ENCODE measurements around the gene RASA3. TPM values are rescaled to one million over a fixed set of nuclear protein-coding genes. Genes with fewer than 3 reads are reported as not detected.

RASA3 gene
- total and polyA plus RNA-seq, 2 of the 4 experiments (the other 2 are of a cell fraction): 21.0 to 31.4 TPM

DNA sequence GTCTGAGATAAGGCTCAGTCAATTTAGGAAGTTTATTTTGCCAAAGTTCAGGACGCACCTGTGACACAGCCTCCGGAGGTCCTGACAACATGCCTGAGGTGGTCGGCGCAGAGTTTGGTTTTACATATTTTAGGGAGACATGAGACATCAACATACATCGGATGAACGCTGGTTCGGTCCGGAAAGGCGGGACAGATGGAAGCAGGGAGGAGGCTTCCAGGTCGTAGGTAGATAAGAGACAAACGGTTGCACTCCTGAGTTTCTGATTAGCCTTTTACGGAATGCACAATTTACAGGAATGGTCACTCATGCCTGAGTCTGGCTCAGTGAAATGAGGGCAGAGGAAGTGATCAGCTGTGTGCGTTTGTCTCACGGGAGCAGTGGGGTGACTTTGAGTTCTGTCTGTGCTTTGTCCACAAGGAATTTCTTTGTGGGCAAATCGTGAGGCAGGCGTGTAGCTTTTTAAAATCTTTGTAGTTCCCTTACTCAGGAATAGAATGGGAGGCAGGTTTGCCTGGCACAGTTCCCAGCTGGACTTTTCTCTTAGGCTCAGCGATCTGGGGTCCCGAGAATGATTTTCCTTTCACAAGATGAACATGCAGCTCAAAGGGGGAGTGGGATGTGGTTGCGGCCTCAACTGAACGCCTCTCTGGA lies 194.8 kb downstream of the RASA3 start (continued):
- no peak for TF ChIP-seq CEBPB (IDR thresholded peaks at IDR 0.05; ENCODE audit: low read depth, low read length)

DNA sequence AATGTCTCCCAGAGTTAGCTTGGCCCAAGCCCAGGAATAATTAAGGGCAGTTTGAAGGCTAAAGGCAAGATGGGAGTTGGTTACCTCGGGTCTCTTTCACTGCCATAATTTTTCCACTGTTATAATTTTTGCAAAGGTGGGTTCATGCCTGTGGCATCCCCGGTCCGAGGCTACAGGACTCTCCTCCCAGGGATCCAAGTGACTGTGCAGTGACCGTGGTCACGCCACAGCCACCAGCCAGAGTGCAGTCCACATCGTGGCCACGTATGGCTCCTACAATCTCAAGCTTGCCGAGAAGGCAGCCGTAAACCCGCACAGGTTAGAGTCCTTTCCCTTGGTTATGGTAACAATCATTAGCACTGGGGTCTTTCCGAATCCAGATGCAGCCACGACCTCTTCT lies 195.3 kb downstream of the RASA3 start:
- intact Hi-C loops (cut with micrococcal nuclease) (no loop called here), in situ Hi-C loops (cut with MboI; ENCODE audit: low sequenced_read_pairs) (no loop called here), dilution Hi-C loops (cut with HindIII; ENCODE audit: low sequenced_read_pairs, unreplicated experiment) (no loop called here)
- POLR2A ChIA-PET (ENCODE audit: unreplicated experiment): no interaction called here
- Histone ChIP-seq H3K14ac (replicated peaks; ENCODE audit: low read depth, low read length) (no peak overlapping the region; the same call in 1 of the 2 replicates), H3K23ac (ENCODE audit: low read depth, low read length) (no peak overlapping the region), H2BK15ac (ENCODE audit: low read depth, low read length) (no peak overlapping the region), H2AFZ (replicated peaks; ENCODE audit: low read length, poor library complexity) (no peak overlapping the region), H3K9ac (ENCODE audit: low read depth, low read length) (no peak overlapping the region), H3K56ac (ENCODE audit: extremely low read depth, insufficient read depth, low read length) (no peak overlapping the region), H2BK120ac (ENCODE audit: low read depth, low read length) (no peak overlapping the region), H4K91ac (ENCODE audit: insufficient read depth, low read depth, low read length) (no peak overlapping the region), H3K79me1 (ENCODE audit: low read depth in 1 of 2, low read length in 2 of 2) (peaks cover 0 to 27% of the 10 kb centered on the region in 2 experiments; a peak in 1 of 4 replicates), H2BK20ac (ENCODE audit: low read depth, low read length) (no peak overlapping the region), H2BK5ac (ENCODE audit: low read depth, low read length, poor library complexity, severe bottlenecking) (no peak overlapping the region), H4K20me1 (ENCODE audit: insufficient read depth, low read length) (no peaks in the 10 kb centered on the region; the same call in 1 of the 2 replicates), H3K4me2 (ENCODE audit: low read depth, low read length) (no peak overlapping the region), H3K4ac (ENCODE audit: low read depth, low read length) (no peak overlapping the region), H3K36me3 (ENCODE audit: control insufficient read depth, insufficient read depth, low read length) (no peaks in the 10 kb centered on the region), H2AK9ac (replicated peaks; ENCODE audit: low read depth, low read length, poor library complexity) (no peak overlapping the region), H3K18ac (ENCODE audit: low read depth, low read length) (no peak overlapping the region), H3K27ac (ENCODE audit: insufficient read depth, low read length) (no peak overlapping the region), H4K8ac (ENCODE audit: low read depth in 2 of 2, low read length in 2 of 2) (no peak overlapping the region), H3K4me1 (ENCODE audit: control insufficient read depth, insufficient read depth, low read length) (peaks cover 7% of the 10 kb centered on the region; the same call in 1 of the 2 replicates), H4K5ac (ENCODE audit: low read depth, low read length) (no peak overlapping the region), H3K27me3 (ENCODE audit: control insufficient read depth, insufficient read depth, low read length) (no peaks in the 10 kb centered on the region), H3K9me3 (ENCODE audit: control insufficient read depth, insufficient read depth, low read length) (no peaks in the 10 kb centered on the region), H3K9me1 (ENCODE audit: insufficient read depth, low read length) (no peaks in the 10 kb centered on the region; the same call in 1 of the 2 replicates), H2AK5ac (ENCODE audit: low read depth, low read length) (no peak overlapping the region; the same call in 1 of the 2 replicates), H3K4me3 (ENCODE audit: insufficient read depth, low read depth, low read length) (no peak overlapping the region)
- no TSS peak for BruUV-seq (replicated peaks)
- ATAC-seq (ENCODE audit: low read depth): no peak
- no peak for DNase-seq
- 95% methylated on average over 7 of the region's 12 CpGs; no CpG with 5 or more reads in 1 of the 2 experiments for WGBS, 2 experiments (ENCODE audit: extremely low coverage in 2 of 2, insufficient read length in 1 of 2)
- CTCF ChIA-PET: no interaction called here
- TF ChIP-seq MAZ (IDR thresholded peaks at IDR 0.05; ENCODE audit: borderline replicate concordance, low read depth, low read length) (no peak), FOS (IDR thresholded peaks at IDR 0.05; ENCODE audit: low read depth, low read length) (no peak), RAD21 (IDR thresholded peaks at IDR 0.05; ENCODE audit: low read length) (no peak), MAFK (IDR thresholded peaks at IDR 0.05; ENCODE audit: low read depth, low read length) (no peak), RCOR1 (IDR thresholded peaks at IDR 0.05; ENCODE audit: insufficient replicate concordance, low read length) (no peak), CHD1 (IDR thresholded peaks at IDR 0.05; ENCODE audit: low read depth, low read length) (no peak), NFE2L2 (IDR thresholded peaks at IDR 0.05; ENCODE audit: low read depth, low read length) (no peak), POLR2A (IDR thresholded peaks at IDR 0.05; ENCODE audit: low read depth, low read length) (no peak), CEBPB (IDR thresholded peaks at IDR 0.05; ENCODE audit: low read depth, low read length) (no peak), SMC3 (IDR thresholded peaks at IDR 0.05; ENCODE audit: low read depth, low read length) (no peak)
- TF ChIP-seq, protein P1, sequence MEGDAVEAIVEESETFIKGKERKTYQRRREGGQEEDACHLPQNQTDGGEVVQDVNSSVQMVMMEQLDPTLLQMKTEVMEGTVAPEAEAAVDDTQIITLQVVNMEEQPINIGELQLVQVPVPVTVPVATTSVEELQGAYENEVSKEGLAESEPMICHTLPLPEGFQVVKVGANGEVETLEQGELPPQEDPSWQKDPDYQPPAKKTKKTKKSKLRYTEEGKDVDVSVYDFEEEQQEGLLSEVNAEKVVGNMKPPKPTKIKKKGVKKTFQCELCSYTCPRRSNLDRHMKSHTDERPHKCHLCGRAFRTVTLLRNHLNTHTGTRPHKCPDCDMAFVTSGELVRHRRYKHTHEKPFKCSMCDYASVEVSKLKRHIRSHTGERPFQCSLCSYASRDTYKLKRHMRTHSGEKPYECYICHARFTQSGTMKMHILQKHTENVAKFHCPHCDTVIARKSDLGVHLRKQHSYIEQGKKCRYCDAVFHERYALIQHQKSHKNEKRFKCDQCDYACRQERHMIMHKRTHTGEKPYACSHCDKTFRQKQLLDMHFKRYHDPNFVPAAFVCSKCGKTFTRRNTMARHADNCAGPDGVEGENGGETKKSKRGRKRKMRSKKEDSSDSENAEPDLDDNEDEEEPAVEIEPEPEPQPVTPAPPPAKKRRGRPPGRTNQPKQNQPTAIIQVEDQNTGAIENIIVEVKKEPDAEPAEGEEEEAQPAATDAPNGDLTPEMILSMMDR (conservative IDR thresholded peaks at IDR 0.05; ENCODE audit: low read depth, low read length): no peak
- TF ChIP-seq, protein P2, sequence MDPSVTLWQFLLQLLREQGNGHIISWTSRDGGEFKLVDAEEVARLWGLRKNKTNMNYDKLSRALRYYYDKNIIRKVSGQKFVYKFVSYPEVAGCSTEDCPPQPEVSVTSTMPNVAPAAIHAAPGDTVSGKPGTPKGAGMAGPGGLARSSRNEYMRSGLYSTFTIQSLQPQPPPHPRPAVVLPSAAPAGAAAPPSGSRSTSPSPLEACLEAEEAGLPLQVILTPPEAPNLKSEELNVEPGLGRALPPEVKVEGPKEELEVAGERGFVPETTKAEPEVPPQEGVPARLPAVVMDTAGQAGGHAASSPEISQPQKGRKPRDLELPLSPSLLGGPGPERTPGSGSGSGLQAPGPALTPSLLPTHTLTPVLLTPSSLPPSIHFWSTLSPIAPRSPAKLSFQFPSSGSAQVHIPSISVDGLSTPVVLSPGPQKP (IDR thresholded peaks at IDR 0.05; ENCODE audit: borderline replicate concordance, low read depth, low read length): no peak
- TF ChIP-seq, protein P3, sequence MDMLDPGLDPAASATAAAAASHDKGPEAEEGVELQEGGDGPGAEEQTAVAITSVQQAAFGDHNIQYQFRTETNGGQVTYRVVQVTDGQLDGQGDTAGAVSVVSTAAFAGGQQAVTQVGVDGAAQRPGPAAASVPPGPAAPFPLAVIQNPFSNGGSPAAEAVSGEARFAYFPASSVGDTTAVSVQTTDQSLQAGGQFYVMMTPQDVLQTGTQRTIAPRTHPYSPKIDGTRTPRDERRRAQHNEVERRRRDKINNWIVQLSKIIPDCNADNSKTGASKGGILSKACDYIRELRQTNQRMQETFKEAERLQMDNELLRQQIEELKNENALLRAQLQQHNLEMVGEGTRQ (IDR thresholded peaks at IDR 0.05; ENCODE audit: low read depth, low read length): no peak

Measured in IMR-90 (cell line).